T-cell (primary cell): Measurements from ENCODE around the gene VAV2. TPM values are rescaled to one million over a fixed set of nuclear protein-coding genes. Genes with fewer than 3 reads are reported as not detected.

Experiments
- ATAC-seq, 4 experiments: fragments of 200-7000 bp in 3 of 4; fragments of 150-1000 bp in 1 of 4; cut with Tn5 transposase; replicated peaks in 1 of 4; 1 replicate in 3 of 4; 2 replicates in 1 of 4; pipeline ENCODE4 v1.10.0; 2021; ENCODE audit warnings: moderate library complexity in 3 of 4, mild to moderate bottlenecking in 2 of 4, moderate number of reproducible peaks in 1 of 4
- CTCF ChIA-PET, 2 donors: fragments of 300-600 bp; sonication (Branson Sonifier 250); formaldehyde crosslinking; loops; one replicate each; lab custom pipeline; 2022; ENCODE audit warnings: antibody characterized with exemption in 2 of 2; lab: Charles Lee
- POLR2A ChIA-PET, 2 donors: fragments of 300-600 bp; sonication (Branson Sonifier 250); formaldehyde crosslinking; loops; one replicate each; lab custom pipeline; 2022; ENCODE audit warnings: antibody characterized with exemption in 2 of 2; lab: Charles Lee
- DNase-seq, 35 experiments: peaks; one replicate each; pipeline versions ENCODE4 v3.0.0 to v3.0.0-alpha.2; 2013 to 2023
- H3K27ac ChIP-seq: one replicate; pipeline ENCODE4 v1.5.1; 2013; ENCODE audit warnings: low read length
- H3K27me3 ChIP-seq, 2 experiments: replicated peaks in 1 of 2; 1 replicate in 1 of 2; 2 replicates in 1 of 2; pipeline versions ENCODE4 v1.6.1 to v1.7.0; 2013; ENCODE audit warnings: low read length in 1 of 2, mixed read lengths in 1 of 2; ENCODE audit not compliant: control insufficient read depth in 2 of 2, insufficient read depth in 2 of 2; ENCODE audit errors: extremely low read depth in 1 of 2
- H3K36me3 ChIP-seq, 2 donors: 1 replicate in 1 of 2; 2 replicates in 1 of 2; pipeline versions ENCODE4 v1.6.1 to v1.7.0; 2013; ENCODE audit warnings: low read length in 1 of 2; ENCODE audit not compliant: control insufficient read depth in 2 of 2, insufficient read depth in 1 of 2; ENCODE audit errors: extremely low read depth in 1 of 2
- H3K4me1 ChIP-seq, 2 experiments: 1 replicate in 1 of 2; 2 replicates in 1 of 2; pipeline versions ENCODE4 v1.6.1 to v1.7.0; 2013; ENCODE audit warnings: low read length in 2 of 2, mixed read lengths in 1 of 2; ENCODE audit not compliant: insufficient read depth in 2 of 2, control insufficient read depth in 1 of 2; ENCODE audit errors: extremely low read depth in 1 of 2
- H3K4me3 ChIP-seq, 2 donors: 1 replicate in 1 of 2; 2 replicates in 1 of 2; pipeline versions ENCODE4 v1.5.1 to v1.7.0; 2013; ENCODE audit warnings: mild to moderate bottlenecking in 2 of 2, low read length in 1 of 2, moderate library complexity in 1 of 2; ENCODE audit not compliant: control insufficient read depth in 1 of 2; ENCODE audit errors: extremely low read depth in 1 of 2
- H3K9me3 ChIP-seq: 2 replicates; pipeline ENCODE4 v1.7.0; 2013
- H3K27ac Mint-ChIP-seq, 2 donors: one replicate each; pipeline ENCODE4 v1.8.0; 2020 to 2021; ENCODE audit warnings: mild to moderate bottlenecking in 2 of 2, mixed read lengths in 2 of 2
- H3K27me3 Mint-ChIP-seq, 2 donors: one replicate each; pipeline ENCODE4 v1.8.0; 2021 to 2022; ENCODE audit warnings: mixed read lengths in 2 of 2
- H3K36me3 Mint-ChIP-seq: one replicate; pipeline ENCODE4 v1.8.0; 2021; ENCODE audit warnings: mixed read lengths
- H3K4me1 Mint-ChIP-seq, 3 donors: one replicate each; pipeline ENCODE4 v1.8.0; 2020 to 2022; ENCODE audit warnings: mixed read lengths in 3 of 3, mild to moderate bottlenecking in 1 of 3
- H3K4me3 Mint-ChIP-seq, 3 donors: one replicate each; pipeline ENCODE4 v1.8.0; 2020 to 2022; ENCODE audit warnings: mild to moderate bottlenecking in 3 of 3, mixed read lengths in 3 of 3, moderate library complexity in 3 of 3
- H3K9me3 Mint-ChIP-seq, 3 donors: one replicate each; pipeline ENCODE4 v1.8.0; 2020 to 2022; ENCODE audit warnings: mixed read lengths in 3 of 3
- WGBS: methylation state at CpG from one replicate; pipeline ENCODE4 v1.1.5; 2013; ENCODE audit warnings: missing lambda C conversion rate; ENCODE audit not compliant: insufficient coverage; 5-methylcytosine and 5-hydroxymethylcytosine counted together
- total RNA-seq, 35 experiments: library from RNA in 6 of 35; stranded (reverse) in 6 of 35; fragments of 120-200 nt in 1 of 35; gene quantifications; one replicate each; pipeline versions ENCODE4 v1.2.1 to v1.2.4 and lab custom pipeline; 2013 to 2026

VAV2 gene
- total RNA-seq, 5 donors from 2014 or later (not counting 1 experiment from before 2014, with no cell fraction given), result 1.2 to 7.5 (median 4.9) TPM

- Histone ChIP-seq H3K4me3 (no peak overlapping the region), H3K4me1 (no peaks in the 10 kb centered on the region), H3K36me3 (no peaks in the 10 kb centered on the region), H3K27ac (no peak overlapping the region), H3K27me3 (no peaks in the 10 kb centered on the region), H3K9me3 (no peaks in the 10 kb centered on the region)
- Mint-ChIP-seq H3K4me1 (no peaks in the 10 kb centered on the region), H3K27ac (no peak overlapping the region), H3K9me3 (no peaks in the 10 kb centered on the region), H3K4me3 (no peak overlapping the region), H3K36me3 (no peaks in the 10 kb centered on the region), H3K27me3 (no peaks in the 10 kb centered on the region)
- POLR2A ChIA-PET, result no interaction called here
- WGBS, result 83% methylated on average over 20 of the region's 23 CpGs
- no peak for ATAC-seq
- DNase-seq, result no peak
- CTCF ChIA-PET, result no interaction called here
Observed at GRCh38 chr9:133939171-133939785, 52.8 kb downstream of the VAV2 start.

DNA sequence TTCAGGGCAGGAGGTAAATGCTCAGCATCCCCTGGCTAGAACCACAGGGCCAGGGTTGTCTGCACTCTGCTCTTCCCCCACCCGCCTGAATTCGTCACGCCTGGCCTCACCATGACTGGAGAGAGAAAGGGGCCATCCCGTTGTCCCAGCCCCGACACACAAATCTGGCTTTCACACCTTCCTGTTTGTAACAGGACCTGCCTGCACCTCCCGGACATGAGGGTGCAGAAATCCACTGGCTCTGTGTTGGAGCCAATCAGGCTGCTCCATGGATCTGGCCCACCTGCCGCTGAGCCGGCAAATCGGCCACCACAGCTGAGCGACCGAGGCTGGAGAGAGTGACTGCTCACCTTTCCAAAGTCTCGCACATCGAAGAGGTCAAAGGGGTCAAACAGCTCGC is 53.4 kb downstream of the VAV2 start:
- ChIA-PET CTCF (no interaction called here), POLR2A (no interaction called here)
- no peak overlapping the region for H3K27ac ChIP-seq
- Mint-ChIP-seq H3K4me3 (no peak overlapping the region), H3K27me3 (no peaks in the 10 kb centered on the region), H3K27ac (no peak overlapping the region), H3K9me3 (no peaks in the 10 kb centered on the region), H3K36me3 (no peaks in the 10 kb centered on the region), H3K4me1 (no peaks in the 10 kb centered on the region)
- H3K4me1 ChIP-seq, result no peaks in the 10 kb centered on the region
- DNase-seq (no peak), ATAC-seq (no peak)
- H3K27me3 ChIP-seq, result no peaks in the 10 kb centered on the region
- H3K4me3 ChIP-seq, result no peak overlapping the region
- no peaks in the 10 kb centered on the region for H3K9me3 ChIP-seq
- H3K36me3 ChIP-seq, result no peaks in the 10 kb centered on the region
- WGBS, result 92% methylated on average over 14 of the region's 14 CpGs

DNA sequence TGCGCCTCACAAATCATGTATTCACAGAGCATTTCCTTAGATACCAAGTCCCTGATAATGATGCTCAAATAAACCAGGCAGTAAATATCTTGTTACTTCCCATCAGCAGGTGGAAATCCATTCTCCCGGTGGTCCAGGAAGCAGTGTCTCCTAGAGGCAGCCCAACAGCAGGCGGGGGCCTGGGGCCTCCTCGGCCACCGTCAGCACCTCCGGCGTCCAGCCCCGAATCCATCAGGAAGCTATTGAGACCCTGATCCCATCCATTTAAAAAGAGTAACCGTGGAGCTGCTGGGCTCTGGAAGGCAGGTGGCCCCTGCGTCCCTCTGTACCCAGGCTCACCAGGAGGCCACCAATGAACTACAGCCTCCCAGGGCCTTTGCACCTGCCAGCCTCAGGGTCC is 54.0 kb downstream of the VAV2 start:
- Mint-ChIP-seq H3K9me3 (no peaks in the 10 kb centered on the region), H3K27ac (no peak overlapping the region), H3K4me3 (no peak overlapping the region), H3K36me3 (no peaks in the 10 kb centered on the region), H3K4me1 (no peaks in the 10 kb centered on the region), H3K27me3 (no peaks in the 10 kb centered on the region)
- POLR2A ChIA-PET, result no interaction called here
- no peak overlapping the region for H3K27ac ChIP-seq
- H3K4me3 ChIP-seq, result no peak overlapping the region
- ATAC-seq (no peak), DNase-seq (no peak)
- no peaks in the 10 kb centered on the region for H3K36me3 ChIP-seq
- no peaks in the 10 kb centered on the region for H3K27me3 ChIP-seq
- no peaks in the 10 kb centered on the region for H3K4me1 ChIP-seq
- no peaks in the 10 kb centered on the region for H3K9me3 ChIP-seq
- 96% methylated on average over 10 of the region's 10 CpGs for WGBS
- CTCF ChIA-PET, result no interaction called here

- ATAC-seq, result no peak
- ChIA-PET POLR2A (no interaction called here), CTCF (no interaction called here)
- H3K9me3 Mint-ChIP-seq, result no peaks in the 10 kb centered on the region
- no peaks in the 10 kb centered on the region for H3K27me3 Mint-ChIP-seq
- Histone ChIP-seq H3K36me3 (no peaks in the 10 kb centered on the region), H3K9me3 (no peaks in the 10 kb centered on the region), H3K27ac (no peak overlapping the region), H3K27me3 (no peaks in the 10 kb centered on the region), H3K4me1 (no peaks in the 10 kb centered on the region), H3K4me3 (no peak overlapping the region)
- H3K4me1 Mint-ChIP-seq, result no peaks in the 10 kb centered on the region
- H3K36me3 Mint-ChIP-seq, result no peaks in the 10 kb centered on the region
- no peak overlapping the region for H3K4me3 Mint-ChIP-seq
- H3K27ac Mint-ChIP-seq, result no peak overlapping the region
- 83% methylated on average over 2 of the region's 4 CpGs for WGBS
- DNase-seq, result no peak
Observed at GRCh38 chr9:133937120-133937519, 55.0 kb downstream of the VAV2 start.

DNA sequence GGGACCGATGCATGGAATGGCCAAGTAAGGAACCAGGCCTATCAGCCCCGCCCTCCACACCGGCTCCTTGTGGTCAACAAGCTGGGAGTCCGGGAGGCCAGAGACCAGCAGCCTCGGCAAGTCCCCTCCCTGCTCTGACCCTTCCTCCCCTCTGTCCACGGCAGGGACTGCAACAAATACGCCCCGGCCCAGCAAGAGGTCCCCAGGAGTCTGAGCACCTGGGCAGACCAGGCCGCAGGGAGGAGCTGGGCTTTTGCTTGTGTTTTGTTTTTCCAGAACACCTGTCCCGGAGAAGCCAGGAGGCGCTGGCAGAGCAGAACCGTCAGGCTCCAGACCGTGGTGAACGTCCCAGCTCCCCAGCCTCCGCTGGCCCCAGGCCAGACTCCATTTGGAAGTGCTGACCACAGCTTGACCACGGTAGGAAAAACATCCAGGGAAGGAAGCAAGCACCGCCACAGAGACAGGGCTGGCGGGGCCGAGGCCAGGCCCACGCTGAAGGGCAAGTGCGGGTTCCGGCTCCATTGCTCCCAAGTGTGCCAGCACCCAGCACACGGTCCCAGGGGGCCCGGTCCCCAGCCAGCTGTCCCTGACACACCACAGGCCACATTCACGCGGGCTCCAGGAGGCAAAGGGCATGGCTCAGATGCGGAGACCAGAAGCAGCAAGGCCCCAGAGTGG is 56.7 kb downstream of the VAV2 start:
- no peak overlapping the region for H3K27ac ChIP-seq
- Mint-ChIP-seq H3K27ac (no peak overlapping the region), H3K27me3 (no peaks in the 10 kb centered on the region), H3K9me3 (no peaks in the 10 kb centered on the region), H3K4me3 (no peak overlapping the region), H3K36me3 (no peaks in the 10 kb centered on the region), H3K4me1 (no peaks in the 10 kb centered on the region)
- no peaks in the 10 kb centered on the region for H3K36me3 ChIP-seq
- CTCF ChIA-PET, result no interaction called here
- WGBS, result 93% methylated on average over 20 of the region's 27 CpGs
- H3K4me3 ChIP-seq, result no peak overlapping the region
- DNase-seq (no peak), ATAC-seq (no peak)
- no peaks in the 10 kb centered on the region for H3K27me3 ChIP-seq
- H3K9me3 ChIP-seq, result no peaks in the 10 kb centered on the region
- POLR2A ChIA-PET, result no interaction called here
- no peaks in the 10 kb centered on the region for H3K4me1 ChIP-seq

GRCh38 chr9:133934482-133935232 is 57.5 kb downstream of the VAV2 start:
- DNase-seq, result no peak
- Mint-ChIP-seq H3K4me1 (no peaks in the 10 kb centered on the region), H3K9me3 (no peaks in the 10 kb centered on the region), H3K36me3 (no peaks in the 10 kb centered on the region), H3K27ac (no peak overlapping the region), H3K4me3 (no peak overlapping the region), H3K27me3 (no peaks in the 10 kb centered on the region)
- POLR2A ChIA-PET, result no interaction called here
- 84% methylated on average over 12 of the region's 19 CpGs for WGBS
- CTCF ChIA-PET, result no interaction called here
- no peak for ATAC-seq
- Histone ChIP-seq H3K36me3 (no peaks in the 10 kb centered on the region), H3K9me3 (no peaks in the 10 kb centered on the region), H3K4me1 (no peaks in the 10 kb centered on the region), H3K4me3 (no peak overlapping the region), H3K27ac (no peak overlapping the region), H3K27me3 (no peaks in the 10 kb centered on the region)
